Keratinocyte (primary cell): ENCODE results near the gene PRM1. TPM values are rescaled to one million over a fixed set of nuclear protein-coding genes. Genes with fewer than 3 reads are reported as not detected.

Experiments used
- DNase-seq: peaks from one replicate; pipeline ENCODE4 v3.0.0-alpha.2; 2011; ENCODE audit warnings: low read depth, missing footprints, low spot score
- FAIRE-seq: peaks from 2 replicates; lab custom pipeline; 2011; peaks lifted over from hg19 to GRCh38; lab: Jason Lieb, UNC
- H2AFZ ChIP-seq: 2 replicates; pipeline ENCODE4 v1.6.0; 2012; ENCODE audit warnings: low read length, control low read depth, inconsistent platforms; ENCODE audit not compliant: control insufficient read depth
- H3K27ac ChIP-seq: 2 replicates; pipeline ENCODE4 v1.5.1; 2011; ENCODE audit warnings: low read length; ENCODE audit not compliant: control insufficient read depth, insufficient read depth
- H3K27me3 ChIP-seq: 3 replicates; pipeline ENCODE4 v1.6.0; 2011; ENCODE audit warnings: low read length; ENCODE audit not compliant: control insufficient read depth, insufficient read depth; ENCODE audit errors: extremely low read depth
- H3K36me3 ChIP-seq, 2 experiments: 2 replicates in 1 of 2; 3 replicates in 1 of 2; pipeline ENCODE4 v1.5.1; 2011; ENCODE audit warnings: low read length in 2 of 2, mild to moderate bottlenecking in 1 of 2; ENCODE audit not compliant: control insufficient read depth in 2 of 2, insufficient read depth in 2 of 2; ENCODE audit errors: extremely low read depth in 1 of 2
- H3K4me1 ChIP-seq: 3 replicates; pipeline ENCODE4 v1.5.1; 2011; ENCODE audit warnings: low read length; ENCODE audit not compliant: control insufficient read depth, insufficient read depth; ENCODE audit errors: extremely low read depth
- H3K4me2 ChIP-seq: 3 replicates; pipeline ENCODE4 v1.6.0; 2011; ENCODE audit warnings: low read depth, low read length; ENCODE audit not compliant: control insufficient read depth, insufficient read depth; ENCODE audit errors: extremely low read depth
- H3K4me3 ChIP-seq, 3 experiments: fragments of 200-600 bp in 1 of 3; sonication (generic) in 1 of 3; 2 replicates in 2 of 3; 3 replicates in 1 of 3; pipeline ENCODE4 v1.5.1; 2011 to 2016; ENCODE audit warnings: low read length in 3 of 3, mild to moderate bottlenecking in 3 of 3, control low read depth in 2 of 3, inconsistent platforms in 1 of 3, low read depth in 1 of 3, mixed read lengths in 1 of 3, mixed run types in 1 of 3, moderate library complexity in 1 of 3; ENCODE audit not compliant: control insufficient read depth in 2 of 3, insufficient read depth in 2 of 3; ENCODE audit errors: extremely low read depth in 1 of 3
- H3K79me2 ChIP-seq: 2 replicates; pipeline ENCODE4 v1.6.0; 2012; ENCODE audit warnings: low read length; ENCODE audit not compliant: control insufficient read depth, insufficient read depth
- H3K9ac ChIP-seq: 3 replicates; pipeline ENCODE4 v1.6.0; 2011; ENCODE audit warnings: low read length; ENCODE audit not compliant: control insufficient read depth, insufficient read depth; ENCODE audit errors: extremely low read depth
- H3K9me1 ChIP-seq: 3 replicates; pipeline ENCODE4 v1.6.0; 2011; ENCODE audit warnings: low read length; ENCODE audit not compliant: control insufficient read depth, insufficient read depth; ENCODE audit errors: extremely low read depth
- H3K9me3 ChIP-seq: 2 replicates; pipeline ENCODE4 v1.5.1; 2012; ENCODE audit warnings: low read depth, low read length; ENCODE audit not compliant: control insufficient read depth
- H4K20me1 ChIP-seq: 3 replicates; pipeline ENCODE4 v1.6.0; 2011; ENCODE audit warnings: low read length; ENCODE audit not compliant: control insufficient read depth, insufficient read depth; ENCODE audit errors: extremely low read depth
- CTCF ChIP-seq, 3 experiments: IDR thresholded peaks in 1 of 3; conservative IDR thresholded peaks in 1 of 3; optimal IDR thresholded peaks in 1 of 3; 2 replicates in 2 of 3; 3 replicates in 1 of 3; pipeline versions ENCODE3 to v1.5.1; 2011; ENCODE audit warnings: low read length in 3 of 3, mild to moderate bottlenecking in 3 of 3, moderate library complexity in 2 of 3, control low read depth in 1 of 3, inconsistent platforms in 1 of 3; ENCODE audit not compliant: insufficient read depth in 2 of 3; ENCODE audit errors: extremely low read depth in 1 of 3
- EZH2 ChIP-seq: IDR thresholded peaks from one replicate; pipeline ENCODE4 v1.6.1; 2012; ENCODE audit warnings: inconsistent platforms, mild to moderate bottlenecking, low read length, moderate library complexity
- dilution Hi-C: fragments of 300-500 bp; cut with MboI; formaldehyde crosslinking; loops from one replicate; pipeline ENCODE4 v1.7.0; 2020; ENCODE audit warnings: low sequenced_read_pairs; ENCODE audit not compliant: extremely low pct_ligation_motif_present
- polyA plus RNA-seq, 5 experiments: library from polyadenylated mRNA; depleted of rRNA in 3 of 5; stranded (reverse) in 3 of 5; stranded (forward) in 1 of 5; unstranded in 1 of 5; fragments of >200 nt; gene quantifications; 1 replicate in 1 of 5; 2 replicates in 3 of 5; 3 replicates in 1 of 5; pipeline versions ENCODE4 v1.2.1 to v1.2.3, GENCODE V29; 2011 to 2012; ENCODE audit warnings: missing spikeins in 2 of 5, low read depth in 1 of 5, low replicate concordance in 1 of 5

Gene PRM1
- polyA plus RNA-seq, 1 donor (not counting 4 experiments of a cell fraction or from before 2014, with no cell fraction given): not detected

DNA sequence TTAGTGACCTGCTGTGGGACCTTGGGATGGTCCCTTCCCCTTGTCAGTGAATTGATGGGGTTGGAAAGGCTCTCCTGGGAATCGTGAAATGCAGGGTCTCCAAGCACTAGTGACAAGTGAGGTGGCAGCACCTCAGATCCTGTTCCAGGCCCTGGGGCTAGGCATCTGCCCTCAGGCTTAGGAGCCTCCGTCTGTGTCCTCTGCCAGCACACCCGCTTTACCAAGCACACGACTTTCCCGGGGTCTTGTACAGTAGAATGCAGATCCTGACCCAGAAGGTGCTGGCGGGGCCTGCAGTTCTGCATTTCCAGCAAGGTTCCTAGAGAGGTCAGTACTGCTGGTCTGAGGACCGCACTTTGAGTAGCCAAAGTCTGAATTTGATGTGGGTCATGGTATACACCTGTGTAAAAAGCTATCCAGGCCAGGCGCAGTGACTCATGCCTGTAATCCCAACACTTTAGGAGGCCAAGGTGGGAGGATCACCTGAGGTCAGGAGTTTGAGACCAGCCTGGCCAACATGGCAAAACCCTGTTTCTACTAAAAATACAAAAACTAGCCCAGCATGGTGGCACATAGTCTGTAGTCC, 33.3 kb upstream of the PRM1 start:
- Histone ChIP-seq H2AFZ (no peak overlapping the region), H3K9ac (no peak overlapping the region), H3K79me2 (no peaks in the 10 kb centered on the region), H3K27me3 (no peaks in the 10 kb centered on the region), H3K9me3 (no peaks in the 10 kb centered on the region), H3K36me3 (no peaks in the 10 kb centered on the region), H3K4me1 (peaks cover 8% of the 10 kb centered on the region), H4K20me1 (no peaks in the 10 kb centered on the region), H3K27ac (no peak overlapping the region), H3K4me2 (no peak overlapping the region), H3K4me3 (no peak overlapping the region), H3K9me1 (no peaks in the 10 kb centered on the region)
- FAIRE-seq (no peak), DNase-seq (no peak)
- TF ChIP-seq EZH2: no peak
- no peak for TF ChIP-seq CTCF (optimal IDR thresholded peaks at IDR 0.05 in 1 of 3, IDR thresholded peaks at IDR 0.05 in 1 of 3, conservative IDR thresholded peaks at IDR 0.05 in 1 of 3; ENCODE audit: extremely low read depth in 1 of 3, insufficient read depth in 2 of 3, low read length in 3 of 3)
- dilution Hi-C loops: no loop called here

- FAIRE-seq: no peak
These were observed 32.6 kb upstream of the PRM1 start for GRCh38 chr16:11313493-11314308.

More at GRCh38 chr16:11313493-11314308, 32.6 kb upstream of the PRM1 start:
- dilution Hi-C loops: no loop called here
- peak overlapping the region; percentile 42 for H3K4me2 ChIP-seq
- H3K9me3 ChIP-seq: no peaks in the 10 kb centered on the region
- H3K4me1 ChIP-seq: peaks cover 8% of the 10 kb centered on the region
- H3K79me2 ChIP-seq: no peaks in the 10 kb centered on the region
- no peak overlapping the region for H3K9ac ChIP-seq
- H3K27me3 ChIP-seq: no peaks in the 10 kb centered on the region
- no peaks in the 10 kb centered on the region for H3K36me3 ChIP-seq
- TF ChIP-seq EZH2 (no peak), CTCF (optimal IDR thresholded peaks at IDR 0.05 in 1 of 3, IDR thresholded peaks at IDR 0.05 in 1 of 3, conservative IDR thresholded peaks at IDR 0.05 in 1 of 3; ENCODE audit: extremely low read depth in 1 of 3, insufficient read depth in 2 of 3, low read length in 3 of 3) (no peak)
- no peaks in the 10 kb centered on the region for H3K9me1 ChIP-seq
- H4K20me1 ChIP-seq: no peaks in the 10 kb centered on the region
- no peak overlapping the region for H3K4me3 ChIP-seq
- no peak overlapping the region for H2AFZ ChIP-seq
- no peak for DNase-seq
- H3K27ac ChIP-seq: no peak overlapping the region
